IMR-90 (cell line): ENCODE data around the gene ATG9B. TPM values are rescaled to one million over a fixed set of nuclear protein-coding genes. Genes with fewer than 3 reads are reported as not detected.
A peak's percentile ranks its signal among the peaks of the same experiment; 100 is the strongest.

Experiments
- ATAC-seq: fragments of 200-7000 bp; cut with Tn5 transposase; 2 replicates; pipeline ENCODE4 v1.9.1; 2020; ENCODE audit warnings: low read depth, mild to moderate bottlenecking, moderate library complexity
- BruUV-seq: library from RNA; stranded (reverse); fragments of 400-500 nt; replicated peaks from 2 replicates; lab custom pipeline; 2021; lab: Mats Ljungman, UMichigan
- CTCF ChIA-PET: fragments of 300-600 bp; formaldehyde crosslinking; extraction: SDS; loops from one replicate; lab custom pipeline; 2021; ENCODE audit warnings: antibody characterized with exemption; lab: Yijun Ruan, JAX
- POLR2A ChIA-PET: fragments of 300-600 bp; sonication (Branson Sonifier 250); formaldehyde crosslinking; loops from one replicate; lab custom pipeline; 2022; ENCODE audit warnings: antibody characterized with exemption; ENCODE audit not compliant: unreplicated experiment; lab: Charles Lee
- DNase-seq: peaks from one replicate; pipeline ENCODE4 v3.0.0; 2013
- H2AFZ ChIP-seq: replicated peaks from 2 replicates; pipeline ENCODE3; 2013; ENCODE audit warnings: low read length, mild to moderate bottlenecking; ENCODE audit not compliant: poor library complexity
- H2AK5ac ChIP-seq: 2 replicates; pipeline ENCODE4 v1.6.1; 2013; ENCODE audit warnings: low read depth, low read length, inconsistent platforms
- H2AK9ac ChIP-seq: replicated peaks from 2 replicates; pipeline ENCODE3; 2013; ENCODE audit warnings: mild to moderate bottlenecking, low read depth, low read length, moderate library complexity; ENCODE audit not compliant: poor library complexity
- H2BK120ac ChIP-seq: 2 replicates; pipeline ENCODE4 v1.6.1; 2013; ENCODE audit warnings: low read depth, low read length, inconsistent platforms
- H2BK15ac ChIP-seq: 3 replicates; pipeline ENCODE4 v1.6.1; 2013; ENCODE audit warnings: low read depth, low read length, inconsistent platforms
- H2BK20ac ChIP-seq: 2 replicates; pipeline ENCODE4 v1.6.1; 2013; ENCODE audit warnings: low read depth, mild to moderate bottlenecking, inconsistent platforms, low read length, moderate library complexity
- H2BK5ac ChIP-seq: 2 replicates; pipeline ENCODE4 v1.6.1; 2013; ENCODE audit warnings: mild to moderate bottlenecking, low read depth, low read length, inconsistent platforms; ENCODE audit not compliant: poor library complexity, severe bottlenecking
- H3K14ac ChIP-seq: replicated peaks from 2 replicates; pipeline ENCODE4 v1.6.1; 2013; ENCODE audit warnings: low read depth, low read length, inconsistent platforms
- H3K18ac ChIP-seq: 2 replicates; pipeline ENCODE4 v1.6.1; 2013; ENCODE audit warnings: low read depth, low read length, control low read depth
- H3K23ac ChIP-seq: 2 replicates; pipeline ENCODE4 v1.6.1; 2013; ENCODE audit warnings: low read depth, low read length, inconsistent platforms
- H3K27ac ChIP-seq: 2 replicates; pipeline ENCODE4 v1.5.1; 2013; ENCODE audit warnings: mild to moderate bottlenecking, control low read depth, low read length; ENCODE audit not compliant: insufficient read depth
- H3K27me3 ChIP-seq: 2 replicates; pipeline ENCODE4 v1.6.1; 2013; ENCODE audit warnings: low read length; ENCODE audit not compliant: control insufficient read depth, insufficient read depth
- H3K36me3 ChIP-seq: 2 replicates; pipeline ENCODE4 v1.6.1; 2013; ENCODE audit warnings: low read length, mixed read lengths; ENCODE audit not compliant: control insufficient read depth, insufficient read depth
- H3K4ac ChIP-seq: 2 replicates; pipeline ENCODE4 v1.6.1; 2013; ENCODE audit warnings: low read depth, low read length, inconsistent platforms
- H3K4me1 ChIP-seq: 2 replicates; pipeline ENCODE4 v1.6.1; 2013; ENCODE audit warnings: low read length, mixed read lengths; ENCODE audit not compliant: control insufficient read depth, insufficient read depth
- H3K4me2 ChIP-seq: 2 replicates; pipeline ENCODE4 v1.6.1; 2013; ENCODE audit warnings: low read depth, mild to moderate bottlenecking, control low read depth, low read length, moderate library complexity
- H3K4me3 ChIP-seq: 2 replicates; pipeline ENCODE4 v1.5.1; 2013; ENCODE audit warnings: low read depth, mild to moderate bottlenecking, control low read depth, low read length, moderate library complexity; ENCODE audit not compliant: insufficient read depth
- H3K56ac ChIP-seq: 2 replicates; pipeline ENCODE4 v1.6.1; 2013; ENCODE audit warnings: low read length, inconsistent platforms; ENCODE audit not compliant: insufficient read depth; ENCODE audit errors: extremely low read depth
- H3K79me1 ChIP-seq, 2 experiments: 2 replicates each; pipeline ENCODE4 v1.6.1; 2013; ENCODE audit warnings: low read length in 2 of 2, inconsistent platforms in 1 of 2, low read depth in 1 of 2
- H3K9ac ChIP-seq: 2 replicates; pipeline ENCODE4 v1.6.1; 2013; ENCODE audit warnings: low read depth, low read length, control low read depth
- H3K9me1 ChIP-seq: 2 replicates; pipeline ENCODE4 v1.6.1; 2013; ENCODE audit warnings: low read length, inconsistent platforms; ENCODE audit not compliant: insufficient read depth
- H3K9me3 ChIP-seq: 2 replicates; pipeline ENCODE4 v1.6.1; 2013; ENCODE audit warnings: low read length; ENCODE audit not compliant: control insufficient read depth, insufficient read depth
- H4K20me1 ChIP-seq: 2 replicates; pipeline ENCODE4 v1.6.1; 2013; ENCODE audit warnings: low read length, inconsistent platforms; ENCODE audit not compliant: insufficient read depth
- H4K5ac ChIP-seq: 2 replicates; pipeline ENCODE4 v1.6.1; 2013; ENCODE audit warnings: mild to moderate bottlenecking, low read depth, low read length, control low read depth
- H4K8ac ChIP-seq, 2 experiments: 2 replicates each; pipeline ENCODE4 v1.6.1; 2013; ENCODE audit warnings: low read depth in 2 of 2, low read length in 2 of 2, control low read depth in 1 of 2, inconsistent platforms in 1 of 2
- H4K91ac ChIP-seq: 2 replicates; pipeline ENCODE4 v1.6.1; 2013; ENCODE audit warnings: low read depth, low read length, inconsistent platforms; ENCODE audit not compliant: insufficient read depth
- BHLHE40 ChIP-seq: fragments of 150-350 bp; IDR thresholded peaks from 2 replicates; pipeline ENCODE4 v1.6.1; 2016; ENCODE audit warnings: mild to moderate bottlenecking, low read depth, low read length
- ELK1 ChIP-seq: fragments of 150-350 bp; IDR thresholded peaks from 2 replicates; pipeline ENCODE4 v1.6.1; 2016; ENCODE audit warnings: low read depth, mild to moderate bottlenecking, low read length, moderate library complexity, borderline replicate concordance
- FOS ChIP-seq: fragments of 150-350 bp; IDR thresholded peaks from 2 replicates; pipeline ENCODE4 v1.6.1; 2016; ENCODE audit warnings: low read depth, low read length
- SMC3 ChIP-seq: fragments of 150-350 bp; IDR thresholded peaks from 2 replicates; pipeline ENCODE4 v1.6.1; 2016; ENCODE audit warnings: low read depth, mild to moderate bottlenecking, antibody characterized with exemption, low read length, moderate library complexity
- WGBS, 2 experiments: methylation state at CpG; one replicate each; pipeline versions ENCODE4 v1.1.5 to v1.1.7; 2013; ENCODE audit warnings: missing lambda C conversion rate in 2 of 2; ENCODE audit not compliant: insufficient read length in 1 of 2; ENCODE audit errors: extremely low coverage in 2 of 2; 5-methylcytosine and 5-hydroxymethylcytosine counted together
- dilution Hi-C: fragments of 300-500 bp; cut with HindIII; formaldehyde crosslinking; loops from one replicate; pipeline ENCODE4 v1.14.3; 2018; ENCODE audit warnings: low sequenced_read_pairs; ENCODE audit not compliant: unreplicated experiment
- in situ Hi-C: fragments of 300-500 bp; cut with MboI; formaldehyde crosslinking; loops from 3 replicates; pipeline ENCODE4 v1.14.3; 2019; ENCODE audit warnings: low sequenced_read_pairs, inconsistent platforms, mixed read lengths
- intact Hi-C: fragments of 100-400 bp; cut with micrococcal nuclease; formaldehyde crosslinking; loops from 2 replicates; pipeline ENCODE4 v1.10.0; 2022
- polyA plus RNA-seq, 3 experiments: library from polyadenylated mRNA; depleted of rRNA; stranded (reverse); fragments of >200 nt; gene quantifications; 2 replicates each; pipeline ENCODE4 v1.2.3, GENCODE V29; 2012; ENCODE audit warnings: low replicate concordance in 1 of 3
- total RNA-seq: library from RNA; depleted of rRNA; stranded (reverse); fragments of >200 nt; gene quantifications from 2 replicates; pipeline ENCODE4 v1.2.3, GENCODE V29; 2012

ATG9B gene
- total and polyA plus RNA-seq, 2 of the 4 experiments (the other 2 are of a cell fraction) = 0.18 to 0.91 TPM

- TF ChIP-seq BHLHE40 (no peak), FOS (no peak), SMC3 (no peak), ELK1 (no peak)
- Histone ChIP-seq H2BK120ac (no peak overlapping the region), H3K14ac (no peak overlapping the region), H4K20me1 (no peaks in the 10 kb centered on the region; the same call in 1 of the 2 replicates), H3K79me1 (no peaks in the 10 kb centered on the region), H3K27ac (no peak overlapping the region), H3K18ac (no peak overlapping the region; the same call in 1 of the 2 replicates), H2BK20ac (no peak overlapping the region), H2AK5ac (no peak overlapping the region), H3K56ac (no peak overlapping the region), H3K9me1 (no peaks in the 10 kb centered on the region), H3K4me1 (peaks cover 20% of the 10 kb centered on the region; the same call in 1 of the 2 replicates), H3K23ac (no peak overlapping the region), H3K9me3 (no peaks in the 10 kb centered on the region), H2AK9ac (no peak overlapping the region), H4K5ac (no peak overlapping the region), H2AFZ (no peak overlapping the region), H4K91ac (no peak overlapping the region), H2BK15ac (no peak overlapping the region), H4K8ac (no peak overlapping the region), H3K4ac (no peak overlapping the region), H3K4me3 (peak overlapping the region; percentile 11; the same call in 1 of the 2 replicates), H3K4me2 (peak overlapping the region; percentile 14; the same call in 1 of the 2 replicates), H3K27me3 (peaks cover 53% of the 10 kb centered on the region), H3K9ac (peak overlapping the region; percentile 6; the same call in 1 of the 2 replicates), H2BK5ac (no peak overlapping the region), H3K36me3 (no peaks in the 10 kb centered on the region)
- DNase-seq = no peak
- in situ Hi-C loops (loop anchor here (25.0 kb wide), 1 partner anchor 564 kb away; a partner anchor contains a TSS), intact Hi-C loops (no loop called here), dilution Hi-C loops (no loop called here)
- no peak for ATAC-seq
- ChIA-PET POLR2A (no interaction called here), CTCF (interaction anchor here (0.8 kb wide), 1 partner anchor 14 kb away, joined by 3 read pairs; no protein-coding TSS in a partner anchor)
- BruUV-seq = no TSS peak
- WGBS, 2 experiments = 48% methylated on average over 4 of the region's 13 CpGs; no CpG with 5 or more reads in 1 of the 2 experiments
Observed at GRCh38 chr7:150976529-150977381, 47.5 kb downstream of the ATG9B start.
